Vagina (tissue), 2 donors: Measurements from ENCODE around the gene APBB2. TPM values are rescaled to one million over a fixed set of nuclear protein-coding genes. Genes with fewer than 3 reads are reported as not detected.
A peak's percentile ranks its signal among the peaks of the same experiment; 100 is the strongest.

Experiments used
- DNase-seq, 2 donors: peaks; one replicate each; pipeline ENCODE4 v3.0.0-alpha.2; 2017; ENCODE audit errors: extremely low spot score in 2 of 2
- H3K27ac ChIP-seq: fragments of 200-600 bp; sonication (generic); one replicate; pipeline ENCODE4 v1.5.1; 2019
- H3K27me3 ChIP-seq: fragments of 200-600 bp; sonication (generic); one replicate; pipeline ENCODE4 v1.5.1; 2019
- H3K36me3 ChIP-seq, 2 donors: fragments of 200-600 bp; sonication (generic); one replicate each; pipeline ENCODE4 v1.5.1; 2017 to 2019
- H3K4me1 ChIP-seq: fragments of 200-600 bp; sonication (generic); one replicate; pipeline ENCODE4 v1.5.1; 2019
- H3K4me3 ChIP-seq, 2 donors: fragments of 200-600 bp; sonication (generic); 1 replicate in 1 of 2; 2 replicates in 1 of 2; pipeline ENCODE4 v1.5.1; 2016 to 2019
- H3K9me3 ChIP-seq: fragments of 200-600 bp; sonication (generic); one replicate; pipeline ENCODE4 v1.5.1; 2019
- POLR2A ChIP-seq, 2 donors: fragments of 450-650 bp; IDR thresholded peaks; one replicate each; pipeline ENCODE4 v1.6.1; 2017; ENCODE audit warnings: antibody characterized with exemption in 2 of 2, mild to moderate bottlenecking in 2 of 2, moderate library complexity in 2 of 2
- POLR2AphosphoS5 ChIP-seq, 2 donors: sonication (generic); formaldehyde crosslinking; IDR thresholded peaks; one replicate each; pipeline ENCODE4 v1.9.0; 2017; ENCODE audit warnings: antibody characterized with exemption in 2 of 2, mild to moderate bottlenecking in 2 of 2, low read depth in 1 of 2; ENCODE audit not compliant: insufficient read depth in 1 of 2
- intact Hi-C: fragments of 100-400 bp; cut with DNase I; formaldehyde crosslinking; loops from one replicate; pipeline ENCODE4 v1.15.1; 2023
- total RNA-seq: library from RNA; depleted of rRNA; stranded (reverse); fragments of >200 nt; gene quantifications from one replicate; pipeline ENCODE4 v1.2.3, GENCODE V29; 2016
- TF ChIP-seq, protein P1 (sequence below), 3 experiments: fragments of 450-650 bp in 2 of 3; fragments of 200-600 bp in 1 of 3; sonication (generic) in 1 of 3; IDR thresholded peaks; one replicate each; pipeline ENCODE4 v1.5.1; 2017 to 2019; ENCODE audit warnings: antibody characterized with exemption in 3 of 3, mild to moderate bottlenecking in 2 of 3, moderate library complexity in 2 of 3

The APBB2 gene
- total RNA-seq, 1 donor from 2014 or later, result 68.8 TPM

DNA sequence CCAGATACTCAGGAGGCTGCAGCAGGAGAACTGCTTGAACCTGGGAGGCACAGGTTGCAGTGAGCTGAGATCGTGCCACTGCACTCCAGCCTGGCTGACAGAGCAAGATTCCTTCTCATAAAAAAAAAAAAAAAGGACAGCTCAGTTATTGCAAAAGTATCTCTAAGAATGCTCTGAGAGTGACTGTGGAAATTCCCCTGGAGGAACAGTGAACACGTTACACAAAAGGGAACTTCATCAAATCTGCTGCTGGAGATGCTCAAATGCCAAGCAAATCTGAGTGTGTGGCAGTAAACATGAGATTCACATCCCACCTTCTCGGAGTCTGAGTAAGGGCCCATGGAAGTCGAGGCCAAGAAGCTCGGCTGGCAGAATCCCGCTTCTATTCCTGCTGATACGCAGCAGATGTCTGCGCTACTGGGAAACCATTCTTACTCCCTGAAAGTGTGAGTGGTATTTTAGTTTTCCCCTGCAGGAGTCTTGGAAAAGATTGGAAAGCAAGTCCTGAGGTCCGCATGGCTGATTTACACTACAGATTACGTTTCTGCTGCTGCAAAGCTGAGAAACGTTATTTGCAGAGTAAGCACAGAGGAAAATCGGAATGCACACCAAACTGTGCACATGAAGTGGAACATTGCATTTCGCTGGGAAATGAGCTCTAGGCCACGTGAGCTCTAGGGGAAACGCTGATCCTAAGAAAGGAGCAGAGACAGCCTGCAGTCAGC is 301.7 kb downstream of the APBB2 start:
- H3K4me3 ChIP-seq, result no peak overlapping the region
- no peak for DNase-seq
- TF ChIP-seq POLR2A (IDR thresholded peaks at IDR 0.05) (no peak), POLR2AphosphoS5 (IDR thresholded peaks at IDR 0.05; ENCODE audit: insufficient read depth in 1 of 2, low read depth in 1 of 2) (no peak)
- TF ChIP-seq, protein P1, sequence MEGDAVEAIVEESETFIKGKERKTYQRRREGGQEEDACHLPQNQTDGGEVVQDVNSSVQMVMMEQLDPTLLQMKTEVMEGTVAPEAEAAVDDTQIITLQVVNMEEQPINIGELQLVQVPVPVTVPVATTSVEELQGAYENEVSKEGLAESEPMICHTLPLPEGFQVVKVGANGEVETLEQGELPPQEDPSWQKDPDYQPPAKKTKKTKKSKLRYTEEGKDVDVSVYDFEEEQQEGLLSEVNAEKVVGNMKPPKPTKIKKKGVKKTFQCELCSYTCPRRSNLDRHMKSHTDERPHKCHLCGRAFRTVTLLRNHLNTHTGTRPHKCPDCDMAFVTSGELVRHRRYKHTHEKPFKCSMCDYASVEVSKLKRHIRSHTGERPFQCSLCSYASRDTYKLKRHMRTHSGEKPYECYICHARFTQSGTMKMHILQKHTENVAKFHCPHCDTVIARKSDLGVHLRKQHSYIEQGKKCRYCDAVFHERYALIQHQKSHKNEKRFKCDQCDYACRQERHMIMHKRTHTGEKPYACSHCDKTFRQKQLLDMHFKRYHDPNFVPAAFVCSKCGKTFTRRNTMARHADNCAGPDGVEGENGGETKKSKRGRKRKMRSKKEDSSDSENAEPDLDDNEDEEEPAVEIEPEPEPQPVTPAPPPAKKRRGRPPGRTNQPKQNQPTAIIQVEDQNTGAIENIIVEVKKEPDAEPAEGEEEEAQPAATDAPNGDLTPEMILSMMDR (IDR thresholded peaks at IDR 0.05), result no peak
- no peaks in the 10 kb centered on the region for H3K9me3 ChIP-seq
- H3K27ac ChIP-seq, result no peak overlapping the region
- no peaks in the 10 kb centered on the region for H3K27me3 ChIP-seq
- H3K36me3 ChIP-seq, result no peaks in the 10 kb centered on the region
- intact Hi-C loops, result no loop called here
- H3K4me1 ChIP-seq, result peaks cover 26% of the 10 kb centered on the region

DNA sequence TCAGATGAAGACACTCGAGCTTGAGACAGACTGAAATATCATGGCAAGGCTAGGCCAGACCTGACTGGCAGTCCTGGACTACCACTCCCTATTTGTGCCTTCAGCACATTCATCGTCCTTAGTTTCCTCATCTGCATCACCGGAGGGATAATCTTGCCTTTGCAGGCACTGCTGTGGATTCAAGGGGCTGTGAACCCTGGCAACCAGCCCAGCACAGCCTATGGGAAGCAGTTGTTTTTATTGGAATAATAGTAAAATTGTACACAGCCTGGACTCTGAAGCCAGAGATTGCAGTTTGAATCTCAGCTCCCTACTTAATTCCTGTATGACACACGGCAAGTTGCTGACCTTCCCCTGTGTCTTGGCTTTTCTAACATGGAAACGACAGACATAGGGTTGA is 303.6 kb downstream of the APBB2 start:
- Histone ChIP-seq H3K4me1 (peaks cover 19% of the 10 kb centered on the region), H3K27me3 (no peaks in the 10 kb centered on the region), H3K36me3 (no peaks in the 10 kb centered on the region), H3K4me3 (no peak overlapping the region), H3K9me3 (no peaks in the 10 kb centered on the region), H3K27ac (no peak overlapping the region)
- DNase-seq, result no peak
- intact Hi-C loops, result no loop called here
- TF ChIP-seq POLR2AphosphoS5 (IDR thresholded peaks at IDR 0.05; ENCODE audit: insufficient read depth in 1 of 2, low read depth in 1 of 2), result no peak
- no peak for TF ChIP-seq POLR2A (IDR thresholded peaks at IDR 0.05)
- TF ChIP-seq, protein P1 (IDR thresholded peaks at IDR 0.05), result no peak

DNA sequence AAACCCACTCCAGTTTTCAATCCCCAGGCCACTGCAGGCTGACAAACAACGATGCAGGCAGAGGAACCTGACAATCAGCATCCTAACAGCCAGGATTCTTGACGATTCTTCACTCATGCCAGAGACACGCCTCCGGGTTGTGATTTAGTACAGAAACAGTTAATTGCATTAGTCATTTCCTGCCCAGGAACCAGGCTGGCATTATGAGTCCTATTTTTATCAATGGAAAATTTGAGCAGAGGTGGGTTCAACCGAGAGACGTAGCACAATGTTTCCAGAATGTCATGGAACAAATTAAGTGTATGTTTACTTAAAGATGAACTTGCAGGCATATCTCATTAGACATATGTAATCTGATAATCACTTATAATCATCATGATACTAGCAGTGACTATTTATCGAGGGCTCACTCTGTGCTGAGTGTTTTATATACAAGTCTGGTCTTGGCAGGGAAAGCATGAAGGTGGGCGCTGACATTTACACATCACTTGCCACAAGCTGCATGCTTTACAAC is 304.9 kb downstream of the APBB2 start:
- intact Hi-C loops, result no loop called here
- DNase-seq, result no peak
- no peak overlapping the region for H3K4me3 ChIP-seq
- no peaks in the 10 kb centered on the region for H3K9me3 ChIP-seq
- TF ChIP-seq POLR2A (IDR thresholded peaks at IDR 0.05) (no peak), POLR2AphosphoS5 (IDR thresholded peaks at IDR 0.05; ENCODE audit: insufficient read depth in 1 of 2, low read depth in 1 of 2) (peak in 1 of 2 donors; percentile 69)
- TF ChIP-seq, protein P1 (IDR thresholded peaks at IDR 0.05), result no peak
- no peaks in the 10 kb centered on the region for H3K27me3 ChIP-seq
- no peaks in the 10 kb centered on the region for H3K36me3 ChIP-seq
- peaks cover 19% of the 10 kb centered on the region for H3K4me1 ChIP-seq
- H3K27ac ChIP-seq, result peak overlapping the region; percentile 28

DNA sequence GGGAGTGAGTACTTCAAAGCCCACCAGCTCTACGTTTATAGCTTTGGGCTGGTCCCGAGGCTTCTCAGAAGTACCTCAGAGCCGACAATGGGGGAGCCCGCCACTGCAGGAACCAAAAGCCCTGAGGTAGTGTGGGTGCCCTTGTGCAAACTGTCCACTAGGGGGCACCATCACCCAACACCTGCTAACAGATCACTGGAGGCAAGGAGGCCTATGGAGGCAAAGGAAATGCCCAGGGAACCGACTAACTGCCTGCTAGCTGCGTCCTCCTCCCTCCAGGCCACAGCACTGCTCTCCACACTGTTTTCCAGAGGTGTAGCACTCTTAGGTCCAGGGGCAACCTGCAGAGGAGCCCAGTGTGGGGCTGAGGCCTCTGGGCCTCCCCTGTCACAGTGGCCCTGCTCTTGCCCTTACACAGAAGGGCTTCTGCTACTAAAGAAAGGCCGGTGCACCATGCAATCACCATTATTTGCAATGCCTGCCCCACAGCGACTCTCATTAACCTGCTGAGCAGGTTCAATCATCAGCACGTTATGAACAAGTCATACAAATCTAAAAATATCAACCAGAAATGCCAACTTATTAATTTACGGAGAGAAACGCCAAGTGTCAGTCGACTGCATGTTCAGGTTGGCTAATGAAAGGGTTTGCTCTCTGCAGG is 305.5 kb downstream of the APBB2 start:
- no peak for DNase-seq
- peak overlapping the region; percentile 15 for H3K27ac ChIP-seq
- no peaks in the 10 kb centered on the region for H3K27me3 ChIP-seq
- H3K9me3 ChIP-seq, result no peaks in the 10 kb centered on the region
- H3K4me1 ChIP-seq, result peaks cover 19% of the 10 kb centered on the region
- no peaks in the 10 kb centered on the region for H3K36me3 ChIP-seq
- TF ChIP-seq POLR2A (IDR thresholded peaks at IDR 0.05) (no peak), POLR2AphosphoS5 (IDR thresholded peaks at IDR 0.05; ENCODE audit: insufficient read depth in 1 of 2, low read depth in 1 of 2) (peak in 1 of 2 donors; percentile 11)
- TF ChIP-seq, protein P1 (IDR thresholded peaks at IDR 0.05), result peak; percentile 48 to 78 (median 73)
- H3K4me3 ChIP-seq, result no peak overlapping the region
- intact Hi-C loops, result no loop called here

DNA sequence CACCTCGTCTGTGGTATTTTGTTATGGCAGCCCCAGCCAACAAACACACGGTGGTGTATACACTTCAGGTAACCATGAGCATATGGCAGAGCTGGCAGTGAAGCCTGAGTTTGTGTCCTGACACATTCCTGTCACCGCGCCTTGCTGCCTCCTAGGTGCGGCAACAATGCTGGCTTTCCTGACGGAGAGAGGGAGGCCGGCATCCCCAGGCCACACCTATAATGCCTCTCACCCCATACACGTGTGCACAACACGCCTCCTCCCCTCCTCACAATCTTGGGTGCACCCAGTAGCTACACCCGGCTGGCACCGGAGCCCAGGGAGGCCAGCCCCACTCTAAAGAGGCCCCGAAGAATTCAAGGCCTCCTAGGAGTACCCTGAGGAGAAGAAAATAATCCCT is 306.0 kb downstream of the APBB2 start:
- Histone ChIP-seq H3K27me3 (no peaks in the 10 kb centered on the region), H3K4me1 (peaks cover 19% of the 10 kb centered on the region), H3K36me3 (no peaks in the 10 kb centered on the region), H3K9me3 (no peaks in the 10 kb centered on the region), H3K4me3 (no peak overlapping the region), H3K27ac (peak overlapping the region; percentile 15)
- DNase-seq, result no peak
- TF ChIP-seq POLR2AphosphoS5 (IDR thresholded peaks at IDR 0.05; ENCODE audit: insufficient read depth in 1 of 2, low read depth in 1 of 2) (no peak), POLR2A (IDR thresholded peaks at IDR 0.05) (no peak)
- TF ChIP-seq, protein P1 (IDR thresholded peaks at IDR 0.05), result no peak
- intact Hi-C loops, result no loop called here
